ENCODE data around the gene REEP6.
"Not testable (repeated sequence)": the region's sequence is repeated elsewhere in the genome, so short reads cannot be mapped to it uniquely, and the experiment has no call there.

REEP6 gene

DNA sequence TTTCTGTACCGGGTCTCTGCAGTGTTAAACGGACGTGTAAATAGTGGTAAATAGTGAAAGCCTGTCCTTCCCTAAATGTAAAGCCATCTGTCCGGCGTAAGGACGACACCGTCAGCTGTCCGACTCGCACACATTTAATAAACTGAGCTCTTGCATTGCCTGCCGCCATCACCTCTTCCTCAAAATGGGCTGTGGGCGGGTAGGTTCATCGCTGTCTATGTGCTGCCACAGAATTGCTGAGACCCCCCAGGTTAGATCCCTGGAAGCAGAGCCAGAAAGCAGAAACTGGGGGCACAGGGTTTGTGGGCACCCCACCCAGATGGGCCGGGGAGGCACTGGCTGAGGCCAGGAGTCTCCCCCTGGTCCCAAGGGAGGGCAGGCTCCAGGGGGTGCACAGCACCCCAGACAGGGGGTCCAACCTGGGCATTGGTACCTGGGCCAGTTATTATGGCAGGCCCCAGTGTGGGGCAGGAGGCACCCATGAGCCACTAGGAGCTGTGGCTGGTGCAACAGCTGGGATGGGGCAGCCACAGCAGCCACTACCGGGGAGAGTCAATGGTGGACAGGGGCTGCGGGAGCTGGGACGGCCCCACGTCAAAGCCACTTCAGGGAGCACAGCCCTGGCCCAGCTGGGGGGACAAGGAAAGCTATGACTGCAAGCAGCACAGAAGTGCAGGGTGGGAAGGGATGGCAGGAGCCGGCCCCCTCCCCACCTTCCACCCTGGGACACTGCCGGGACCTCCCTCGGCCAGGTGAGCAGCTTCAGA is 17.7 kb upstream of the REEP6 start:
- DNase-seq: no peak

DNA sequence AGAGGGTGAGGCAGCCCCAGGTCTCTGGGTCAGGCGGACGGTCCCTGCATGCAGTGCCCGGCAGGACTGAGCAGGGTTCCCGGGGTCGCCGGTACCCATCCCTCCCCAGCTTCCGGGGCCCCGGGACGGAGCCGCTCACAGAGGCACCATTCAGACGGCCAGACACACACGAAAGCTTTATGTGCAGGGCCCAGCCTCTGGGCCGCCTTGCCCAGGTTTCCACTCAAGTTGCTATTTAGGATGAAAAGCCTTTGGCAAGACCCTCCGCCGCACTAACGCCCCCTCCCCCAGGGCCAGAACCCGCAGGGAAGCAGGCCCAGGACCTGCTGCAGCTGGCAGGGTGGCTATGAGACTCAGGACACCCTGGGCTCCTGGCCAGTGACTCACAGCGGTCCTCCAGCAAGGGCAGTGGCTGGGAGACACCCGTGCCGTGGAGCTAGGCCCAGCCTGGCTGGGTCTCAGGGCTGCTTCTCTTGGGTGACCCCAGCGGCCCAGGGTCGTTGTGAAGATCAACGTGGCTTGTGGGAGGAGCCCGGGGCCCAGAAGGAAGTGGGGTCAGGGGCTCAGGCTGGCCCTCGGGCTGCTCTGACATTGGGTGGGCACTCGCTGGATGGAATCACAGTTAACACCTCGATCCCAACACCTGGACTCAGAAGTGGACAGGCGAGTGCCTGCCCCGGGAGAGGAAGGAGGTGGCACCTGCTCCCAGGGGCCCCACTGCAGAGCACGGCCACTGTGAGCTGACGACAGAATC is 16.8 kb upstream of the REEP6 start:
- DNase-seq: no peak

DNA sequence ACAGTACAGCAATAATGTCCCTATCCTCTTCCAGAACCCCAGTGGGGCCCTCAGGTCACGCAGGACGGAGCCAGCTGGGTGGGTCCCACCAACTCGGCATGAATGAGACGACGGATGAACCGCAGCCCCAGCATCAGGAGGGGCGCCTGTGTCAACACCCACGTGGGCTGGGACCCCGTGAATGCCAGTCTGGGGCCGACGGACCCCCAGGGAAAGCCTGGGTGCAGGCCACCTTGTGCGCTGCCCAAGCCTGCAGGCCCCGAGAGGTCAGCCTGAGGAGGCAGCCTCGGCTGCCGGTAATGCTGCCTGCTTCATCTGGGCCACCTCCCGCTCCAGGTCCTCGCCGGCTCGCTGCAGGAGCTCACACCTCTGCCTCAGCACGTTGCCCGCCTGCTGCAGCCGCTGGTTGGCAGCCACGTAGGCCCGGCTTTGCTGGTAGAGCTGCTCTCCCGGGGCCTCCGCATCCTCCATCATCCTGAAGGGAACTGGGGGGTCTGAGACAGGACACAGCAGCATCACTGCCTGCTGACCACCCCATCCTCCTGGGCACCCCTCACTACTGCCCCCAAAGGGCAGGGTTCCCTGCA is 16.1 kb upstream of the REEP6 start:
- no peak for DNase-seq

- DNase-seq: no peak
These were observed 15.1 kb upstream of the REEP6 start for GRCh38 chr19:1475751-1476437.

- DNase-seq: not testable (repeated sequence)
These were observed 13.9 kb upstream of the REEP6 start for GRCh38 chr19:1477056-1477455.

- peak; percentile 90 to 91 for DNase-seq
These were observed 11.9 kb upstream of the REEP6 start, which contains the start of gene C19orf25 for GRCh38 chr19:1478934-1479707. Gene C19orf25 (minus strand): TSS chr19:1479215. CDS start chr19:1478903, 312 bp downstream.

- no peak for DNase-seq
These were observed 9.6 kb upstream of the REEP6 start for GRCh38 chr19:1481224-1481892.

GRCh38 chr19:1481893-1482360 is 9.1 kb upstream of the REEP6 start:
- no peak for DNase-seq

DNA sequence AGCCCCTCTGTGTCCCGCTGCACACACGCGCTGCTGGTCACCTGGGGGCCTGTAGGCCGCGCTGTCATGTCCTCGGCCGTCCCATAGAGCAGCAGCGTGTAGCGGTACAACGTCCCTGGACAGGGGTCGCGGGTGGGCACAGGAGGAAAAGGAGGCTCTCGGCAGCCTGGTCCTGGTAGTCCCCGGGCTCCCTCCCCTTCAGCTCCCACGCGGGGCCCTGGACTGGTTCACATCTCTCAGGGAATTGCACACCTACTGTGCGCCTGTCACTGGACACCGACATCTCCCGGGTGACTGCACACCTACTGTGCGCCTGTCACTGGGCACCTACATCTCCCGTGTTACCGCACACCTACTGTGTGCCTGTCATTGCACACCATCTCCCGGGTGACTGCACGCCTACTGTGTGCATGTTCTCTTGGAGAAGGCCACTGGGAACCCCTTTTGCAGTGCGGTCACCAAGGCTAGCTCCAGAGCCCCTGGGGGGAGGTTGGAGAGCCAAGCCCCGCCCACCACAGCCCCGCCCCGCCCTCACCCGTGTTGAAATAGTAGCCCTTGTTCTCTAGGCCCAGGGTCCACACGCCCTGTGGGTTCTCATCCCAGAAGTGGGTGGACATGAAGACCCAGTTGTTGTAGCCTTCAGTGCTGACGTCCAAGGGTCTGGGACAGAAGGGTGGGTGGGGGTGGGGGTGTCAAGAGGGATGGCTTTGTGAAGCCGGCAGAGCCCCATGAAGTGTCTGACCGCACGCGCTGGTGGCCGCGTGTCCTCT is 8.4 kb upstream of the REEP6 start:
- DNase-seq: no peak

- no peak for DNase-seq
These were observed 7.6 kb upstream of the REEP6 start for GRCh38 chr19:1483131-1483978.

- no peak for DNase-seq
These were observed 7.0 kb upstream of the REEP6 start for GRCh38 chr19:1483979-1484428.

- no peak for DNase-seq
These were observed 4.0 kb upstream of the REEP6 start for GRCh38 chr19:1486720-1487575.

DNA sequence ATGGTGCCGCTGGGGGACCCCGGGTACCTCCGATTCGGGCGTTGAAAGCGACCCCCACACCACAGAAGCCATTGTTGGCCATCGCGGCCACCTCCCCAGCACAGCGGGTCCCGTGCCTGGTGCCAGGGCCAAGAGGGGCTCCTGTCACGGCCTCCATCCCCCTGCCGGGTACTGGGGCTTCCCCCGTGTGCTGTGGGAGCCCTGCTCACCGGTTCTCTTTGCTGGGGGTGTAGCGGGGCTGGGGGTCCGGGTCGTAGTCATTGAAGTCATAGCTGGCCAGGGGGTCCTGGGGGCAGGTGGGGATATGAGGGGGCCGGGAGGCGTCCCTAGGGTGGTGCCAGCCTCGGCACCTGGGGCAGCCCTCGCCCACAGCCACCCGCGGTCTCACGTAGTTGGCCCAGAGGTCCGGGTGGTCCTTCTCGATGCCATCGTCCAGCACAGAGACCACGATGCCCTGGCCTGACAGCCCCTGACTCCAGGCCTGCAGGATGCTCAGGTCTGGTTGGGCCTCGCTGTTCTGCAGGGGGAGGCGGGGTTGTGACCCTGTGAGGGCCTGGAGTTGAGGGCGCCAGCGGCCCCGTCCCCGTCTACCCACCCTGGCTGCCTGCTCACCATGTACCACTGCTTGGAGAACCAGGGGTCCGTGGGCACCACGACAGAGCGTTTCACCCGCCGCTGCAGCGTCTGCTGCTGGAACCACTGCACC is 3.3 kb upstream of the REEP6 start:
- no peak for DNase-seq

- DNase-seq: no peak
These were observed 2.7 kb upstream of the REEP6 start for GRCh38 chr19:1488282-1488601.

DNA sequence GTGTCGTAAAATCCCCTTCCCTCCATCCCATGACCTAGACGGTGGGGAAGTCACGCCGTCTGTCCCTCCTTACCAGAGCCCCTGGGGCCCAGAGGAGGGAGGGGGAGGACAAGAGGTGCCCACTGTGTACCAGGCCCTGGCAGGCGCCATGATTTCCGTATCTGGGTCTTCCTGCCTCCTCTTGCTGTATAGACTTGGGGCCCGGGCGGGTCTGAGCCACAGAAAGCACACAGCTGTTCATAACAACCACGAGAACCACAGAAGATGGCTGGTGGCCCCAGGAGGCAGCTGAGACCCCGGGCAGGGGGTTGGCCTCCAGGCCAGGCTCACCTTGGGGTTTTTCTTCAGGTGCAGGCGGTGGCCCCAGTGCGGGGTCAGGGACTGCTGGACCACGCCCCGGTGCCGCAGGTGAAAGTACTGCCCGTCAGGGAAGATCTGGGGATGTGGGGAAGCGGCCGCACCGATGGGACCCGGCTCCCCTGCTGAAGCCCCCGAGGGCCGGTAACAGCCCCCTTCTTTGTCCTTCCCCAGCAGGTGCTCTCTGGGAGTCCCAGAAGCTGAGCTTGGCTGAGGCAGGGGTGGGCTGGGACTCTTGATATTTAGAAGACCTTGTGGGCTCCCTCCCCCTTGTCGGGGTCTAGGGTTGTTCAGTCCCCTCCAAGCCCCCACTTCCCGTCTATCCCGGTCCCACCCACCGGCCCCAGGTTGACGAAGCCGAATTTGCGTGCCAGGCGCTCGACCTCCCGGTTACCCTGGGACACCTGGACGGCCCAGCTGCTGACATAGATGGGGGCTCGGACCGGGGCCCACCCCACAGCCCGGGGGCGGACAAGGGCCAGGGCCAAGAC is 1.3 kb upstream of the REEP6 start:
- DNase-seq: no peak

DNA sequence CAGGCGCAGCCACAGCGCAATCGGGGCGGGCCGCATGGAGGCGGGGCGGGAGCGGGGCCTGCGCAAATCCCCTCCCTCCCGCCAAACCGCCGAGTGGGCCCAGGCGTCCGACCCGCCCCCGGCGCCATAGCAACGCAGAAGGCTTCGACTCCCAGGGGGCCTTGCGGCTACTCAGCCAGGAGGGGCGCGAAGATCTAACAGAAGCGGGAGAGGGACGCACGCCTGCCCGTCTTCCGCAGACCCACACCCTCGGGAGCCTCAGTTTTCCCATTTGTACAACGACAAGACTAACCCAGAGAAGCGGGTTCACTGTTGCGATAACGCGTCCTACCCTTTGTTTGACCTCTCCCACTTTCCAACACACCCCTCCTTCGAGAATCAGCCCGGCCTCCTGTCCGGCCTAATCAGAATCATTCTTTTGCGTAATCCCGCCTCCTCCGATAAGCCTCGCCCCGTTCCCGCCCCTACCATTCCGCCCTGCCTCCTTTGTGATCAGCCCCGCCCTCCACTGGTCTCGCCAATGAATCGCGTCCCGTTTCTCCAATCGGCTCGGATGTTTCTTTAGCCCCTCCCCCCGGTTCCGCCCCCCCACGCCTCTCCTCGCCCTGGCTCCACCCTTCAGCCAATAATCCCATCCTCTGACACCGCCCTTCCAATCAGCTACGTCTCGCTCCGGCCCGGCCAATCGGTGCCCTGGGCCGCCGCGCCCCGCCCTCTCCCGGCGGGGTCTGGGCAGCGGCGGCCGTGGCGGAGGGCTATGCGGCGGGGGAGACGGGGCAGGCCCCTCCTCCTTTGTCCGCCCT is 469 bp upstream of the REEP6 start, which contains the start of gene PCSK4:
Gene PCSK4, minus strand, starts transcription at position 40 of the 803 bp plus-strand sequence. Its CDS starts 4 bp downstream, at position 36.
- DNase-seq: peak; percentile 96 to 97

Measured in stimulated activated CD4-positive, alpha-beta T cell treated with anti-CD3 and anti-CD28 coated beads, Interleukin-4, amount 100 ng/mL, for 4 hours (primary cell).